ENCODE measurements around the gene C3orf22. TPM values are rescaled to one million over a fixed set of nuclear protein-coding genes. Genes with fewer than 3 reads are reported as not detected.
"Not testable (repeated sequence)": the region's sequence is repeated elsewhere in the genome, so short reads cannot be mapped to it uniquely, and the experiment has no call there.

The C3orf22 gene
- not detected for total RNA-seq
- long read RNA-seq, partial matches to known transcripts, result 0 of 1 reads
- long read RNA-seq, other reads (novel, unspliced or antisense), result 1 of 1 reads

- ATAC-seq (no peak), DNase-seq (no peak)
- Histone ChIP-seq H3K9me3 (no peaks in the 10 kb centered on the region), H3K4me1 (no peaks in the 10 kb centered on the region), H3K27me3 (ENCODE audit: low read depth) (no peaks in the 10 kb centered on the region), H3K4me3 (no peak within 1 kb of the TSS), H3K27ac (no peak within 1 kb of the TSS), H3K36me3 (no peaks in the 10 kb centered on the region)
- TF ChIP-seq CTCF (IDR thresholded peaks at IDR 0.05), result no peak
- intact Hi-C loops (cut with DNase I), result no loop called here
Measured at GRCh38 chr3:126558336-126559071, at the start of gene C3orf22. Gene C3orf22 (minus strand): TSS chr3:126558932. CDS start chr3:126553390, 5,542 bp downstream.

GRCh38 chr3:126607214-126607908 lies 48.6 kb upstream of the C3orf22 start:
- TF ChIP-seq CTCF (IDR thresholded peaks at IDR 0.05), result no peak

GRCh38 chr3:126606001-126606400 lies 47.3 kb upstream of the C3orf22 start:
- ATAC-seq (no peak), DNase-seq (no peak)
- Histone ChIP-seq H3K9me3 (no peaks in the 10 kb centered on the region), H3K27ac (no peak overlapping the region), H3K36me3 (peaks cover 55% of the 10 kb centered on the region), H3K4me3 (no peak overlapping the region), H3K27me3 (ENCODE audit: low read depth) (no peaks in the 10 kb centered on the region), H3K4me1 (no peaks in the 10 kb centered on the region)
- intact Hi-C loops (cut with DNase I), result no loop called here
- TF ChIP-seq CTCF (IDR thresholded peaks at IDR 0.05), result no peak

More at GRCh38 chr3:126607214-126607908, 48.6 kb upstream of the C3orf22 start:
- intact Hi-C loops (cut with DNase I), result no loop called here
- Histone ChIP-seq H3K4me3 (no peak overlapping the region), H3K36me3 (peaks cover 55% of the 10 kb centered on the region), H3K27ac (no peak overlapping the region), H3K9me3 (no peaks in the 10 kb centered on the region), H3K4me1 (no peaks in the 10 kb centered on the region), H3K27me3 (ENCODE audit: low read depth) (no peaks in the 10 kb centered on the region)
- ATAC-seq (peak in 1 of 2 donors; percentile 54), DNase-seq (no peak)

GRCh38 chr3:126604691-126605090 lies 46.0 kb upstream of the C3orf22 start:
- DNase-seq (no peak), ATAC-seq (no peak)
- Histone ChIP-seq H3K27me3 (ENCODE audit: low read depth) (no peaks in the 10 kb centered on the region), H3K27ac (no peak overlapping the region), H3K4me1 (no peaks in the 10 kb centered on the region), H3K36me3 (peaks cover 43% of the 10 kb centered on the region), H3K9me3 (no peaks in the 10 kb centered on the region), H3K4me3 (no peak overlapping the region)
- intact Hi-C loops (cut with DNase I), result no loop called here
- TF ChIP-seq CTCF (IDR thresholded peaks at IDR 0.05), result no peak

GRCh38 chr3:126599101-126599500 lies 40.4 kb upstream of the C3orf22 start:
- Histone ChIP-seq H3K36me3 (no peaks in the 10 kb centered on the region), H3K4me3 (no peak overlapping the region), H3K9me3 (no peaks in the 10 kb centered on the region), H3K27me3 (ENCODE audit: low read depth) (no peaks in the 10 kb centered on the region), H3K4me1 (no peaks in the 10 kb centered on the region), H3K27ac (no peak overlapping the region)
- ATAC-seq, result no peak
- intact Hi-C loops (cut with DNase I), result no loop called here
- no peak for DNase-seq
- no peak for TF ChIP-seq CTCF (IDR thresholded peaks at IDR 0.05)

GRCh38 chr3:126595479-126595878 lies 36.7 kb upstream of the C3orf22 start:
- DNase-seq; intact Hi-C loops (cut with DNase I); H3K36me3 ChIP-seq; H3K27ac ChIP-seq; H3K27me3 ChIP-seq (ENCODE audit: low read depth); H3K4me1 ChIP-seq; ATAC-seq; H3K9me3 ChIP-seq; H3K4me3 ChIP-seq: not testable (repeated sequence)

GRCh38 chr3:126591515-126591914 lies 32.8 kb upstream of the C3orf22 start:
- ATAC-seq; H3K4me1 ChIP-seq; H3K4me3 ChIP-seq; H3K27me3 ChIP-seq (ENCODE audit: low read depth); DNase-seq; H3K27ac ChIP-seq; H3K9me3 ChIP-seq; intact Hi-C loops (cut with DNase I); H3K36me3 ChIP-seq: not testable (repeated sequence)
